Stimulated activated CD8-positive, alpha-beta memory T cell treated with anti-CD3 and anti-CD28 coated beads, Interleukin-4, amount 100 ng/mL, for 48 hours (primary cell): Measurements from ENCODE around the gene SEL1L.
A peak's percentile ranks its signal among the peaks of the same experiment; 100 is the strongest.
"Not testable (repeated sequence)": the region's sequence is repeated elsewhere in the genome, so short reads cannot be mapped to it uniquely, and the experiment has no call there.

Source experiments
- DNase-seq: peaks from one replicate; pipeline ENCODE4 v3.0.0-alpha.2; 2020

The SEL1L gene

DNA sequence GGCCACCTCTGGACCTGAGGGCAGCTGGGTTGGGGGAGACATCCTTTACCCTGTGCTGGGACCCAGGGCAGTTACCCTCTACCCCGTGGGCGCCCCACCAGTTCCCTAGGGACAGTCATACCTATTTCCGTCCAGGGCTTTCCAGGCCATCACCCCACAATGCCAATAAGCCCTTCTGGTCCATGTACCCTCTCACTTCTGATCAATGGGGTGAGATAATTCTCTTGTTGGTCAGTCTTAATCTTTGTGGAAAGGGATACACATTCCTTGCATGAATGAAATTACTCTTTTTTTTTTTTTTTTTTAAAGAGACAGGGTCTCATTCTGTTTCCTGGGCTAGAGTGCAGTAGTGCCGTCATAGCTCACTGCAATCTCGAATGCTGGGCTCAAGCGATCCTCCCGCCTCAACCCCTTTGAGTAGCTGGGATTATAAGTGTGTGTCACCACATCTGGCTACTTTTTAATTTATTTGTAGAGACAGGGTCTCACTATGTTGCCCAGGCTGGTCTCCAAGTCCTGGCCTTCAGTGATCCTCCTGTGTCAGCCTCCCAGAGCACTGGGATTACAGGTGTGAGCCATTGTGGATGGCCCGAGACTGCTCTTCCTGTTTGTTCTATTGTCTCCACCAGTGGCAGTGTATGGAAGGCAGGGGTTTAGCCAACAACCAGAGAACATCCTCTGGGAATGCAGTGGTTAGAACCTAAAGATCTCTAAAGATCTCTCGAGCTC lies 87.2 kb downstream of the SEL1L start:
- no peak for DNase-seq

DNA sequence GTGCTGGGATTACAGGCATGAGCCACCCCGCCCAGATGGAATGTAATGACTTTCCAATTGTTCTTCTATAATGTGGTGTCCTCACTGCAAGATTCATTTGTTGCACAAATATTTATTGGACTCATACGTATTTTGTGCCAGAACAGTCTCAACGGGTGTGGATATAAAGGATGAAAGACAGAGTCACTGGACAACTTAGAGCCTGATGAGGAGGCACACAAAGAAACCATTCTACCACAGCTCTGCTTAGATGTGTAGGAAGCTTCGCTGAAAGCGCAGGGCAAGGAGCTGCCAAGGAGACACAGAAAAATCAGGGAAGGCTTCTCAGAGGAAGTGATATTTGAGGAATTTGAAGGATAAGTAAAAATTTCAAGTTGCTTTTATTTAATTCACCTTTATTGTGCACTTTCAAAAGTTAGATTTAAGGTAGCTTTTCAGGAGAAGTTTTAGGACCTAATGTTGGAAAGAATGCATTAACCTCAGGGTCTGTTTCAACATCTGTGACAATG lies 92.0 kb downstream of the SEL1L start:
- DNase-seq: no peak

DNA sequence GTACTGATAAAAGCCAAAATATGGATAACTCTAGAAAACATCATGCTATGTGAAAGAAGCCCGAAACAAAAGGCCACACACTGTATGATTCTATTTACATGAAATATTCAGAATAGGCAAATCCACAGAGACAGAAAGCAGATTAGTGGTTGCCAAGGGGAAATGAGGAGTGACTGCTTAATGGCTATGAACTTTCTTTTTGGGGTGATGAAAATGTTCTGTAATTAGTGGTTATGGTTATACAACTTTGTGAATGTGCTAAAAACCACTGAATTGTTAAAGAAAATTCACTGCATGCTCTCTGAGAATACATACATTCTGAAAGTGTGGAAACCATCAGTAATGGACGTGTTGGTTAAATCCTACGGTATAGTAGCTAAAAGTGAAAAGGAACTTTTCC lies 93.6 kb downstream of the SEL1L start:
- DNase-seq: no peak

DNA sequence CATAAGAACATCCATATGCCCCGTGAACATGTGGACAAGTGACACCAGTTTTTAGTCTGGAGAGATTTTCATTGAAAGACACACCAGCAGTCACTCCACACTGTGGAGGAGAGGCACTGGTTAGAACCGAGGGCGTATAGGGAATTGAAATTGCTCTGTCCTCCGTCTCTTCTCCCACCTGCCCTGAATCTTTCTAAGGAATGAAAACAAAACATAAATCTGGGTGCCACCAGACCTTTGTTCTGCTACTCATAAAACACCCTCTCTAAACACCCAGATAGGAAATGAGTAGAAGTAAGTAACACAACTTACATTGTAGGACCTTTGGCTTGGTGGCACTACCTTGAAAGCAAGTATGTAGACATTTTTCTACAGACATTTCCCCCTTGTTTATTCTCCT lies 96.4 kb downstream of the SEL1L start:
- DNase-seq: no peak

DNA sequence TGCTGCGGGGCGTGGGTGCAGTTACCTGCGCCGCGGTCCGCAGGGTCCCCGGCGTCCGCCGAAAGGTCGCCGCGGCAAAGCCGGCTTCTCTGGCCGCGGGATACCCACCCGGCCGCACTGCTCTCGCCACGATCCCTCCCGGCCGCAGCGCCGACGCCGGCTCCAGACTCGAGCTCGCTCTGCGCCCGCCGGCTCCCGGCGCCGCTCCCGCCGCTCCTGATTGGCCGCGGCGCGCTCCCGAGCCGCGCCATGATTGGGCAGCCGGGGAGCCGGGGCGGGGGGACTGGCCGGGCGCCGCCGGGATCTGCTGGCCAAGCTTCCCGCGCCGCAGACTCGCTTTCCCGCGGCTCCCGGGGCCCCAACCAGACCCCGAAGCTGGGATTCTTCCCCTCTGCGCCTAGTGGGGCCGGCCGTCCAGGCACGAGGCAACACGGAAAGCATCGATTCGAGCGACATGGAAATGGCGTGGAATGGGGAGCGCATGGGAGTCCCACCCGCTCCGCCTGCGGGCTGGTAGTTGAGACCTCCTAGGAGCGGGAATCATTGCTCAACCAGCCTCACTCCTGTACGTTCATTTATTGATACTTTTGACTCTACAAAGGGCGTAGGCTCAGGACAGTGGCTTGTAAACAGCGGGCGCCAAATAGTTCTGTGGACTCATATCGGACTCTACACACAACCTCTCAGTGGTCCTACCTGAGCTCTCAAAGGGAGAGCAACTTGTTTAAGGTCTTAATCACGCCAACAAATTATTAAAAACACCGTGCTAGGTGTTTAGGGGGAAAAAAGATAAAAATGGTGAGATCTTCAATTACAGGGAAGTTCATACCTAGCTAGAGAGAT lies 97.1 kb downstream of the SEL1L start:
- DNase-seq: peak; percentile 58

DNA sequence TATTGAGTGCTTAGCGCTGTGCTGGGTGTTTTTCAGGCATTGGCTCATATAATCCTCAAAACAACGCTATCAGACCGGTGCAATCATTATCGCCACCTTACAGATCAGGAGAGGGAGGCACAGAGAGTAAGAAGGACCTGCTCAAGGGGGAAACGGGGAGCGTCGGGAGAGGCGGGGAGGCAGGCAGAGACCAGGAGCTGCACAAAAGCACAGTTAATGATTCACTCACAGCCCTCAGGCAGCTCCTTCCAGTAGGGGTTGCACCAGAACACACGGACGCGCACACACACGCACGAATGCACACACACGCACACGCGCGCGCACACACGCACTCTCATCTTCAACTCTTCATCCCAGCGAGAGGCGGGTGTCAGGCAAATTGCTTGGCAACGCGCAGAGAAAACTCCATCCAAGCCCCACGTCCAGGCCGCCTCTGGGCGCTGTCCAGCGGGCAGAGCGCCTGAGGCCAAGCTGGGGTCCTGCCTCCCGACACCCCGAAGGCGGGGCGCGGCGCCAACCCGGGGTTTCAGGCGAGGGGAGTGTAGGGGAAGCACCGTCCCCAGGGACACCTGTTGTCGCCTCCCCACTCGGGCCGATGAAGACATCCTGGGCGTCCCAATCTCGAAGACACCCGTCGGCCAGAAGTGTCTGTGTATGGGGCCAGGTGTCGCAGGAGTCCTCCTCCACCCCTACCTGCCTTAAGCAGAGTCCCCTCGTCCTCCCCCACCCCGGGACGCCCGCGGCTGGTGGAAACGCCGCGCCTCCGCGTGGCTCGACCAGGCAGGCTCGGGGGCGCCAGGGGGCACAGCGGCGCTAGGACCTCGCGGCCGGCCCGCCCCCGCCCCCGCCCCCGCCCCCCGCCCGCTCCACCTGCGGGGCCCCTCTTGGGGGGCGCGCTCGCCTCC lies 98.0 kb downstream of the SEL1L start:
- DNase-seq: peak; percentile 31

DNA sequence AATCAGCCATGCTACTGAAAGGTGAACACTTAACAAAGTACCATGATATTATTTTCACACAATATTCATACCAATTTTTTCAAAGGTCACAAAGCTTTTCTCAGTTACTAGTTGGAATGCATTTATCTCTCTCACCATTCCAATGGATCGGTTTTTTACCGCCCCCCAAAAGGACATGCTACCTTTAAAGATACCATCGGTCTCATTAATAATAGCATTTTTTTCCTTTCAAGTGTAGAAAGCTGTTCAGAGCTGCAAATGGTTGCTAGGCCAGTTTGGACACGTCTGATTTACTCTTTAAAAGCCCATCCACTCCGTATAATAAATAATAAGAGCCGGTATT lies 98.6 kb downstream of the SEL1L start:
- no peak for DNase-seq

DNA sequence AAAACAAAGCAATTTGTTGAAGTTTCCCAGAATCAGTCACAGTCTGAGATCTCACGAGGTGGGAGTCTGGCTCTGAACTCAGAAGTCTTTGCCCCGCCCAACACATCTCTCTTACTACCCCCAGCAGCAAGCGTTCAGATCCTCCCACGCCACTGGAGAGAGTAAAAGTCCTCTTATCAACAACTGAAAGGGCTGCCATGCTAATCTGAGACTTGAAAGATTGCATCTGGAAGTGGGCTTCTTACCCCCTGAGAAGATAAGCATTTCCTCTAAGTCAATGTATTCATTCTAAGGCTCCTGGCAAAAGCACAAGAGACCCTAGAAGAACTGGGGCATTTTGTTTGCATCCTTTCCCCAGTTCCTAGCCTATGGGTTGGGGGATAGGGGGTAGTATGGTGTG lies 99.4 kb downstream of the SEL1L start:
- DNase-seq: no peak

DNA sequence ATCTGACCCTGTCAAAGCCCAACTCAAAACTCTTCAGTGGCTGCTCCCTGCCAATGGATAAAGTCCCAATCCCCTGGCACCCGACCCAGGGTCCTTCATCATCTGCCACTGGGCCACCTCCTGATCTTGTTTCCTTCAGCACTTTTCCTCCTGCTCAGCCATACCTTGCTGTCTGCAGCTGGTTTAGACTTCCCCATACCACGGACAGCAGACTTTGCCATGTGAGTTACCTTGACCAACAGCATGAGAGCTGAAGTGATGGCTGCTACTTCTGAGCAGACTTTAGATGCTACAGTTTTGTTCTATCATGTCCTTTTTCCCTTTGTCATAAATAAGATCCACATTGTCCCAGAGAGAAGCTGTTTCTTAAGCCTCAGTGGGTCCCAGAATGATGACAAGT lies 100.3 kb downstream of the SEL1L start:
- DNase-seq: no peak

DNA sequence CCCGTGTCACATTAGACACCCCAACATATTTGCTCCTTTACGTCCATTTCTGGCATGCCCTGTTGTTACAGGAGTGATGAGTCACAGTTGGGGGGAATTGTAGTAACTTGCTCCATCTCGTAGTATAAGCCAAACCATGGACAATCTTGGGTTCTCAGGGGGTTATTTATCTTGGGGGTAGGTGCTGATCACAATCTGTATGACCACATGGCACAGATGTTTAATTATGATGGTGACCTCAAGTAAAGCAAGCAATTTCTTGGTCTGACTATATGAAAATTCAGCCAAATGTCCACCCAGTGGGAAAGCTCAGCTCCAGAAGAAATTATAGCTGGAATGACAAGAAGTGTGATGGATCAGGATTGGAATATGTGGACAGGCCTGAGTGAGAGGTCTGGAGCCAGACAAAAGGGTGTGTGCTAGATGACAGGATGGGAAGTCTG lies 101.4 kb downstream of the SEL1L start:
- no peak for DNase-seq

DNA sequence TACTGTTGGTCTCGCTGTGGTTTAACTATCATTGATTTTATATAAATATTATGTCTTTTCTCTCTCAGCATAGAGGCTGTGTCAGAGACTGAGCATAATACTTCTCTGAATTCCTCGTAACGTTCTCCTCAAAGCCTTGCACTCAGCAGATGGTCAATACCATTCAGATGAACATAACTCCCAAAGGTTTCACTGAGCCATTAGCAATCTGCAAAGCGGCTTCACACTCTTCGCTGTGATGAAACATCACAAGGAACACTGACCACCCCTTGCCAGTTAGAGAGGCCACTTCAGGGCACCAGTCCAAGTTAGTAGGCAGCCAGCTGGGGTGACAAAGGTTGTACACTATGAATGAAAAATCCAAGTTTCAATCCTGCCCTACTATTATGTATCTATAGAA lies 103.4 kb downstream of the SEL1L start:
- DNase-seq: no peak

DNA sequence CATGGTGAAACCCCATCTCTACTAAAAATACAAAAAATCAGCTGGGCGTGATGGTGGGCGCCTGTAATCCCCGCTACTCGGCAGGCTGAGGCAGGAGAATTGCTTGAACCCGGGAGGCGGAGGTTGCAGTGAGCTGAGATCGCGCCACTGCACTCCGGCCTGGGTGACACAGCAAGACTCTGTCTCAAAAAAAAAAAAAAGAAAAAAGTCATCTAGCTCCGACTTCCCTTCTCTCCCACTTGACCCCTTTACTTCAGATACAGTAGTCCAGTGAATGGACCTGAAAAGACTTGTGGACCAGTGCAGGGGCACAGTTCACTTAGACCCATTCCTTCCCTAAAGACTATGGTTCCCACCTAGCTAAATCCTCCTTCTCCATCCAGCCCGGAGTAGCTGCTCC lies 103.9 kb downstream of the SEL1L start:
- DNase-seq: not testable (repeated sequence)

DNA sequence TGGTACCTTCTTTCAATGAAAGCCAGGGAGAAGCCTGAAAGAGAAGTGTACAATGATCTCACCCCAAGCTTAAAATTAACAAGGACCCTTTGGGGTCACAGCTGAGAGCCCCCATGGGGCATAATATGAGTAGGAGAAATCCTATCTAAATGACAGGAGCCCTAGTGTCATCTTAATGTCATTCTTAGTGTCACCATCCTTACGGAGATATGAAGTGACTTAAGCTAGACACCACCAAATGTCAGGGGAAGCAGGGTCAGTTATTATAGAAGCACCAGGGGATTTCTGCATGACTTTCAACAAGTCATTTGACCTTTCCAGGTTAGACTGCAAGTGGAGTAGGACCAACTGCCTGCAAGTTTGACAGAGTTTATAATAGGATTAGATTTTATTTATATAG lies 104.6 kb downstream of the SEL1L start:
- no peak for DNase-seq

DNA sequence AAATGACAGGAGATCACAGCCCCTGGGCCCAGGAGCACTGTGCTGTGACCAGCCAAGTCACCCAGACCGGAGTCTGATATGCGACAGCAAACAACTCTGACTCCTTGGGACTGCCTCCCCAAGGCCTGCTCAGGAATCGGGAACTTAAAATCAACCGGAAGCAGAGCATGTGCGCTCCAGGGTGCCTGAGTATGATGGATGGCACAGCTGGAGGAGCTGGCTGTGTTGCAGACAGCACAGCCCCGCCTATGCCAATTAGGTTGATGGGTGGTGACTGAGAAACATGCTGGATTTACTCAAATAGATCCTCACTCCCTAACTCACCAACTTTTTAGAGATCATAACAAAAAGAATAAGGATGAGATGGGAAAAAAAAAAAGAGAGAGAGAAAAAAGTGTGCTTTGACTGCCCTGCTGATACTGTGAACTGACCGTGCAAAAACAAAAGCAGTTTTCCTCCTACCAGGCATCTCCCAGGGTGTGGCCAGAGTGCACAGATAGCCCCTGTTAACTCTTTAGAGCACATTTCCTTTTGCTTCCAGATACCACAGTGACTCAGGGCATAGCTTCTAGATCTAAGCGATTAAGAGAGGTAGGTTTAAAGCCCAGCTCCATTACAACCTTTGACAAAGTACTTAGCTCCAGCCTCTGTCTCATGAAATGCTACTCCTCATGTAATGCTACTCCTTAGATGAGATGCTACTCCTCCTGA lies 106.2 kb downstream of the SEL1L start:
- no peak for DNase-seq

DNA sequence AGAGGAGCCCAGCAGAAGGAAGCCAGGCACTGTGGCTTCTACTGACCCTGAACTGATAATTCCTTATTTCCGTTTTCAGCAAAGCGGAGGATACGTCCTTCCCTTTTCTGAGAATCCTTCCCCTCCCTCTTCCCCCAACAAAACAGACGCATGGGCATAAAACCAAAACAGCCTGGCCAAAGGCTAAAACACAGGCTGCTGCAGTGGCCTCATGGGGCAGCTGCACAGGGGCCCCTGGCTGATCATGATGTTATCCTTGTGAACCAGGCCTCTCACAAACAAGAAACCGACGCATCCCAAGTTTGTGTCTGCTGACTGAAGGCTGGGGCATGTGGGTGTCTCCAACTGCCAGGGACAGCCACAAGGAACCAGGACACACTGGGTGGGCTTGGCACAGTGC lies 110.1 kb downstream of the SEL1L start:
- no peak for DNase-seq
